HEK293 (cell line): ENCODE data around the gene IGLL1.

ENCODE experiments used
- CTCF ChIA-PET: fragments of 350-600 bp; formaldehyde crosslinking; extraction: SDS; loops from one replicate; lab custom pipeline; 2021; ENCODE audit warnings: antibody characterized with exemption; lab: Yijun Ruan, JAX
- POLR2A ChIA-PET: fragments of 300-600 bp; formaldehyde crosslinking; extraction: SDS; loops from one replicate; lab custom pipeline; 2020; ENCODE audit warnings: antibody characterized with exemption, inconsistent platforms; lab: Yijun Ruan, JAX
- H3K27ac ChIP-seq: fragments of 200-500 bp; sonication (Bioruptor generic); 2 replicates; pipeline ENCODE4 v1.5.1; 2014; ENCODE audit warnings: low read depth, low read length, control low read depth, inconsistent platforms; ENCODE audit errors: extremely low read depth
- H3K36me3 ChIP-seq, 2 experiments: fragments of 200-500 bp in 1 of 2; sonication (Bioruptor generic) in 1 of 2; 1 replicate in 1 of 2; 2 replicates in 1 of 2; pipeline ENCODE4 v1.5.1; 2014 to 2017; ENCODE audit warnings: inconsistent platforms in 2 of 2, low read length in 2 of 2; ENCODE audit not compliant: control insufficient read depth in 2 of 2, insufficient read depth in 1 of 2
- H3K4me1 ChIP-seq: fragments of 200-500 bp; sonication (Bioruptor generic); 2 replicates; pipeline ENCODE4 v1.5.1; 2014; ENCODE audit warnings: mild to moderate bottlenecking, low read length, inconsistent platforms; ENCODE audit not compliant: control insufficient read depth, insufficient read depth
- H3K4me3 ChIP-seq: 2 replicates; pipeline ENCODE4 v1.5.1; 2011; ENCODE audit warnings: low read depth, mild to moderate bottlenecking, control low read depth, low read length, moderate library complexity
- H3K9me3 ChIP-seq: fragments of 200-500 bp; sonication (Bioruptor generic); 2 replicates; pipeline ENCODE4 v1.5.1; 2014; ENCODE audit warnings: low read depth, low read length, inconsistent platforms; ENCODE audit not compliant: control insufficient read depth, insufficient read depth
- EGR2 ChIP-seq: fragments of 450-650 bp; formaldehyde crosslinking; IDR thresholded peaks from 2 replicates; pipeline ENCODE4 v1.5.1; 2016; ENCODE audit warnings: low read depth, missing biosample characterization, missing genetic modification characterization
- GLI4 ChIP-seq: fragments of 450-650 bp; formaldehyde crosslinking; IDR thresholded peaks from 2 replicates; pipeline ENCODE4 v1.5.1; 2016; ENCODE audit warnings: missing biosample characterization, missing genetic modification characterization
- HOXA7 ChIP-seq: sonication (generic); formaldehyde crosslinking; IDR thresholded peaks from 2 replicates; pipeline ENCODE4 v1.8.1; 2022; ENCODE audit warnings: missing genetic modification reagents, borderline replicate concordance
- KLF9 ChIP-seq: fragments of 450-650 bp; formaldehyde crosslinking; IDR thresholded peaks from 2 replicates; pipeline ENCODE4 v1.5.1; 2016; ENCODE audit warnings: missing biosample characterization, missing genetic modification characterization, low read depth
- SALL2 ChIP-seq: fragments of 450-650 bp; formaldehyde crosslinking; IDR thresholded peaks from 2 replicates; pipeline ENCODE4 v1.5.0; 2017; ENCODE audit warnings: missing biosample characterization, mild to moderate bottlenecking, missing genetic modification characterization, borderline replicate concordance
- TSHZ1 ChIP-seq: fragments of 450-650 bp; formaldehyde crosslinking; IDR thresholded peaks from 2 replicates; pipeline ENCODE4 v1.5.1; 2016; ENCODE audit warnings: missing biosample characterization, missing genetic modification characterization, borderline replicate concordance
- ZFP3 ChIP-seq: fragments of 450-650 bp; formaldehyde crosslinking; IDR thresholded peaks from 2 replicates; pipeline ENCODE4 v1.5.1; 2016; ENCODE audit warnings: low read depth, missing biosample characterization, missing genetic modification characterization
- ZNF155 ChIP-seq: fragments of 450-650 bp; formaldehyde crosslinking; IDR thresholded peaks from 2 replicates; pipeline ENCODE4 v1.5.1; 2016; ENCODE audit warnings: missing biosample characterization, missing genetic modification characterization
- ZNF26 ChIP-seq: fragments of 450-650 bp; formaldehyde crosslinking; IDR thresholded peaks from 2 replicates; pipeline ENCODE4 v1.5.1; 2016; ENCODE audit warnings: missing biosample characterization, missing genetic modification characterization
- ZNF366 ChIP-seq: fragments of 450-650 bp; formaldehyde crosslinking; conservative IDR thresholded peaks from 2 replicates; pipeline ENCODE4 v1.5.1; 2016; ENCODE audit warnings: missing biosample characterization, missing genetic modification characterization
- ZNF521 ChIP-seq: fragments of 450-650 bp; formaldehyde crosslinking; IDR thresholded peaks from 2 replicates; pipeline ENCODE4 v1.5.1; 2017; ENCODE audit warnings: missing biosample characterization, mild to moderate bottlenecking, missing genetic modification characterization
- ZNF549 ChIP-seq: fragments of 450-650 bp; IDR thresholded peaks from 2 replicates; pipeline ENCODE4 v1.5.1; 2018; ENCODE audit warnings: missing biosample characterization, missing genetic modification characterization, mild to moderate bottlenecking, inconsistent platforms, moderate library complexity
- ZNF560 ChIP-seq: fragments of 450-650 bp; formaldehyde crosslinking; IDR thresholded peaks from 2 replicates; pipeline ENCODE4 v1.5.1; 2017; ENCODE audit warnings: missing biosample characterization, missing genetic modification characterization, borderline replicate concordance
- ZNF610 ChIP-seq: fragments of 450-650 bp; formaldehyde crosslinking; IDR thresholded peaks from 2 replicates; pipeline ENCODE4 v1.5.1; 2016; ENCODE audit warnings: missing biosample characterization, missing genetic modification characterization, borderline replicate concordance
- ZNF624 ChIP-seq: fragments of 450-650 bp; formaldehyde crosslinking; IDR thresholded peaks from 2 replicates; pipeline ENCODE4 v1.5.1; 2017; ENCODE audit warnings: missing biosample characterization, missing genetic modification characterization
- ZNF626 ChIP-seq: fragments of 450-650 bp; sonication (Bioruptor Pico); formaldehyde crosslinking; IDR thresholded peaks from 2 replicates; pipeline ENCODE4 v1.5.1; 2018; ENCODE audit warnings: missing biosample characterization, missing genetic modification characterization, inconsistent platforms
- ZNF660 ChIP-seq: fragments of 450-650 bp; IDR thresholded peaks from 2 replicates; pipeline ENCODE4 v1.5.1; 2018; ENCODE audit warnings: missing biosample characterization, mild to moderate bottlenecking, missing genetic modification characterization
- TF ChIP-seq, protein P1 (sequence below): fragments of 450-650 bp; formaldehyde crosslinking; IDR thresholded peaks from 2 replicates; pipeline ENCODE4 v1.5.1; 2016; ENCODE audit warnings: missing biosample characterization, missing genetic modification characterization
- TF ChIP-seq, protein P2 (sequence below): fragments of 450-650 bp; formaldehyde crosslinking; conservative IDR thresholded peaks from 2 replicates; pipeline ENCODE4 v1.5.1; 2016; ENCODE audit warnings: low read depth, missing biosample characterization, missing genetic modification characterization

IGLL1 gene

DNA sequence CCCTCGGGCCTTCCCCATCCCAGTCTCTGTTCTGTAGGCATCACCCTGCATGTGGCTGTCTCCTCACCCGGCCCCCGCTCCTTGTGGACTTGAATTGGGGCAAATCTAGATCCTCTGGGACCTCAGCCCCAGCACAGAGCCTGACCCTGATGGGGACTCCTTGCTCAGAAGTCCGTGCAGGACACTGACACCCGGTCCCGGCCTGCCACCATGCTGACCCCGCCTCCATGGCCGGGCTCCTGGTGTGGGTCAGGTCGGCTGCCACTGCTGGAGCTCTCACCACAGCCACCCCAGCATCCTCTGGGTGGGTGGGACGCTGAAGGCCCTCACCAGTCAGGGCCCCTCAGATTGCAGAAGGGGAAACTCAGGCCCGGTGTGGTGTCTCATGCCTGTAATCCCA, 1.8 kb downstream of the IGLL1 start:
- H3K27ac ChIP-seq, result no peak overlapping the region
- no peaks in the 10 kb centered on the region for H3K9me3 ChIP-seq
- ChIA-PET POLR2A (no interaction called here), CTCF (interaction anchor here (0.9 to 8.3 kb wide), 3 partner anchors 13 to 271 kb away, joined by 3 to 50 read pairs (median 4); no protein-coding TSS in a partner anchor)
- H3K4me3 ChIP-seq, result no peak overlapping the region
- no peaks in the 10 kb centered on the region for H3K4me1 ChIP-seq
- H3K36me3 ChIP-seq, result no peaks in the 10 kb centered on the region
- TF ChIP-seq ZNF624 (no peak), TSHZ1 (tag by site-specific recombination) (no peak), GLI4 (tag by site-specific recombination) (no peak), KLF9 (tag by site-specific recombination) (no peak), ZNF660 (tag by site-specific recombination) (no peak), ZNF626 (tag by site-specific recombination) (no peak), ZNF155 (tag by site-specific recombination) (no peak), ZNF366 (tag by site-specific recombination) (no peak), ZNF560 (tag by site-specific recombination) (no peak), SALL2 (no peak), ZNF521 (tag by site-specific recombination) (no peak), ZFP3 (tag by site-specific recombination) (no peak), ZNF26 (tag by site-specific recombination) (no peak), HOXA7 (CRISPR knock-in tag) (no peak), ZNF610 (tag by site-specific recombination) (no peak), EGR2 (no peak), ZNF549 (no peak)
- TF ChIP-seq, protein P1, sequence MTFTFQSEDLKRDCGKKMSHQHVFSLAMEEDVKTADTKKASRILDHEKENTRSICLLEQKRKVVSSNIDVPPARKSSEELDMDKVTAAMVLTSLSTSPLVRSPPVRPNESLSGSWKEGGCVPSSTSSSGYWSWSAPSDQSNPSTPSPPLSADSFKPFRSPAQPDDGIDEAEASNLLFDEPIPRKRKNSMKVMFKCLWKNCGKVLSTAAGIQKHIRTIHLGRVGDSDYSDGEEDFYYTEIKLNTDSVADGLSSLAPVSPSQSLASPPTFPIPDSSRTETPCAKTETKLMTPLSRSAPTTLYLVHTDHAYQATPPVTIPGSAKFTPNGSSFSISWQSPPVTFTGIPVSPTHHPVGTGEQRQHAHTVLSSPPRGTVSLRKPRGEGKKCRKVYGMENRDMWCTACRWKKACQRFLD (tag by site-specific recombination), result no peak
- TF ChIP-seq, protein P2, sequence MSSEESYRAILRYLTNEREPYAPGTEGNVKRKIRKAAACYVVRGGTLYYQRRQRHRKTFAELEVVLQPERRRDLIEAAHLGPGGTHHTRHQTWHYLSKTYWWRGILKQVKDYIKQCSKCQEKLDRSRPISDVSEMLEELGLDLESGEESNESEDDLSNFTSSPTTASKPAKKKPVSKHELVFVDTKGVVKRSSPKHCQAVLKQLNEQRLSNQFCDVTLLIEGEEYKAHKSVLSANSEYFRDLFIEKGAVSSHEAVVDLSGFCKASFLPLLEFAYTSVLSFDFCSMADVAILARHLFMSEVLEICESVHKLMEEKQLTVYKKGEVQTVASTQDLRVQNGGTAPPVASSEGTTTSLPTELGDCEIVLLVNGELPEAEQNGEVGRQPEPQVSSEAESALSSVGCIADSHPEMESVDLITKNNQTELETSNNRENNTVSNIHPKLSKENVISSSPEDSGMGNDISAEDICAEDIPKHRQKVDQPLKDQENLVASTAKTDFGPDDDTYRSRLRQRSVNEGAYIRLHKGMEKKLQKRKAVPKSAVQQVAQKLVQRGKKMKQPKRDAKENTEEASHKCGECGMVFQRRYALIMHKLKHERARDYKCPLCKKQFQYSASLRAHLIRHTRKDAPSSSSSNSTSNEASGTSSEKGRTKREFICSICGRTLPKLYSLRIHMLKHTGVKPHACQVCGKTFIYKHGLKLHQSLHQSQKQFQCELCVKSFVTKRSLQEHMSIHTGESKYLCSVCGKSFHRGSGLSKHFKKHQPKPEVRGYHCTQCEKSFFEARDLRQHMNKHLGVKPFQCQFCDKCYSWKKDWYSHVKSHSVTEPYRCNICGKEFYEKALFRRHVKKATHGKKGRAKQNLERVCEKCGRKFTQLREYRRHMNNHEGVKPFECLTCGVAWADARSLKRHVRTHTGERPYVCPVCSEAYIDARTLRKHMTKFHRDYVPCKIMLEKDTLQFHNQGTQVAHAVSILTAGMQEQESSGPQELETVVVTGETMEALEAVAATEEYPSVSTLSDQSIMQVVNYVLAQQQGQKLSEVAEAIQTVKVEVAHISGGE (tag by site-specific recombination), result no peak
